ENCODE results near the gene ARSJ.

The ARSJ gene

GRCh38 chr4:113866611-113867010 lies 112.8 kb downstream of the ARSJ start:
- Histone ChIP-seq H3F3A (ENCODE audit: control insufficient read depth, insufficient read depth) (no peaks in the 10 kb centered on the region), H3K9me3 (ENCODE audit: control insufficient read depth, insufficient read depth, low read length) (no peaks in the 10 kb centered on the region), H3K27ac (ENCODE audit: low read depth, low read length) (no peak overlapping the region), H3K79me2 (ENCODE audit: control insufficient read depth, low read length) (no peaks in the 10 kb centered on the region), H3K36me3 (ENCODE audit: control insufficient read depth, low read length) (no peaks in the 10 kb centered on the region), H4K20me1 (ENCODE audit: control insufficient read depth, insufficient read depth, low read depth, low read length) (no peaks in the 10 kb centered on the region), H3K9me2 (replicated peaks; ENCODE audit: control insufficient read depth, low read length) (no peaks in the 10 kb centered on the region), H3K4me2 (ENCODE audit: low read length) (no peak overlapping the region), H3K27me3 (ENCODE audit: control insufficient read depth, low read length) (no peaks in the 10 kb centered on the region), H3K4me1 (ENCODE audit: control insufficient read depth, low read length) (peaks cover 6% of the 10 kb centered on the region), H3K4me3 (ENCODE audit: low read length) (no peak overlapping the region)
- no peak for TF ChIP-seq EZH2phosphoT487 (IDR thresholded peaks at IDR 0.05; ENCODE audit: borderline replicate concordance, low read length)
- TF ChIP-seq, protein P1, sequence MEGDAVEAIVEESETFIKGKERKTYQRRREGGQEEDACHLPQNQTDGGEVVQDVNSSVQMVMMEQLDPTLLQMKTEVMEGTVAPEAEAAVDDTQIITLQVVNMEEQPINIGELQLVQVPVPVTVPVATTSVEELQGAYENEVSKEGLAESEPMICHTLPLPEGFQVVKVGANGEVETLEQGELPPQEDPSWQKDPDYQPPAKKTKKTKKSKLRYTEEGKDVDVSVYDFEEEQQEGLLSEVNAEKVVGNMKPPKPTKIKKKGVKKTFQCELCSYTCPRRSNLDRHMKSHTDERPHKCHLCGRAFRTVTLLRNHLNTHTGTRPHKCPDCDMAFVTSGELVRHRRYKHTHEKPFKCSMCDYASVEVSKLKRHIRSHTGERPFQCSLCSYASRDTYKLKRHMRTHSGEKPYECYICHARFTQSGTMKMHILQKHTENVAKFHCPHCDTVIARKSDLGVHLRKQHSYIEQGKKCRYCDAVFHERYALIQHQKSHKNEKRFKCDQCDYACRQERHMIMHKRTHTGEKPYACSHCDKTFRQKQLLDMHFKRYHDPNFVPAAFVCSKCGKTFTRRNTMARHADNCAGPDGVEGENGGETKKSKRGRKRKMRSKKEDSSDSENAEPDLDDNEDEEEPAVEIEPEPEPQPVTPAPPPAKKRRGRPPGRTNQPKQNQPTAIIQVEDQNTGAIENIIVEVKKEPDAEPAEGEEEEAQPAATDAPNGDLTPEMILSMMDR (IDR thresholded peaks at IDR 0.05; ENCODE audit: low read depth, low read length, poor library complexity, severe bottlenecking) = no peak

DNA sequence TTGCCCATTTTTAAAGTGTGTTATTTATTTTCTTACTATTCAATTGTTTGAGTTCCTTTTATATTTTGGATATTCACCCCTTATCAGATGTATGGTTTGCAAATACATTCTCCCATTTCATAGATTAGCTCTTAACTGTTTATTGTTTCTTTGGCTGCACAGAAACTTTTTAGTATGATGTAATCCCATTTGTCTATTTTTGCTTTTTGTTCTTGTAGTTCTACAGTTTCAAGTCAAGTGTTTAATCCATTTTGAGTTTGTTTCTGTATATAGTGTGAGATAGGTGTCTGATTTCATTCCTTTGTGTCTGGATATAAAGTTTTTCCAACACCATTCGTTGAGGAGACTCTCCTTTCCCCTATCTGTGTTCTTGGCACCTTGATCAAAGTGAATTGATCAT lies 120.5 kb downstream of the ARSJ start:
- no peak for TF ChIP-seq EZH2phosphoT487 (IDR thresholded peaks at IDR 0.05; ENCODE audit: borderline replicate concordance, low read length)
- TF ChIP-seq, protein P1 (IDR thresholded peaks at IDR 0.05; ENCODE audit: low read depth, low read length, poor library complexity, severe bottlenecking) = no peak
- Histone ChIP-seq H3K27ac (ENCODE audit: low read depth, low read length) (no peak overlapping the region), H3K4me3 (ENCODE audit: low read length) (no peak overlapping the region)

GRCh38 chr4:113851816-113852215 lies 127.6 kb downstream of the ARSJ start:
- H3F3A ChIP-seq (ENCODE audit: control insufficient read depth, insufficient read depth) = no peaks in the 10 kb centered on the region
- no peak overlapping the region for H3K4me2 ChIP-seq (ENCODE audit: low read length)
- no peaks in the 10 kb centered on the region for H4K20me1 ChIP-seq (ENCODE audit: control insufficient read depth, insufficient read depth, low read depth, low read length)
- H3K36me3 ChIP-seq (ENCODE audit: control insufficient read depth, low read length) = no peaks in the 10 kb centered on the region
- H3K9me2 ChIP-seq (replicated peaks; ENCODE audit: control insufficient read depth, low read length) = no peaks in the 10 kb centered on the region
- no peaks in the 10 kb centered on the region for H3K4me1 ChIP-seq (ENCODE audit: control insufficient read depth, low read length)
- H3K27ac ChIP-seq (ENCODE audit: low read depth, low read length) = no peak overlapping the region
- H3K4me3 ChIP-seq (ENCODE audit: low read length) = no peak overlapping the region
- no peaks in the 10 kb centered on the region for H3K79me2 ChIP-seq (ENCODE audit: control insufficient read depth, low read length)
- H3K27me3 ChIP-seq (ENCODE audit: control insufficient read depth, low read length) = no peaks in the 10 kb centered on the region
- TF ChIP-seq EZH2phosphoT487 (IDR thresholded peaks at IDR 0.05; ENCODE audit: borderline replicate concordance, low read length) = no peak
- TF ChIP-seq, protein P1 (IDR thresholded peaks at IDR 0.05; ENCODE audit: low read depth, low read length, poor library complexity, severe bottlenecking) = no peak
- no peaks in the 10 kb centered on the region for H3K9me3 ChIP-seq (ENCODE audit: control insufficient read depth, insufficient read depth, low read length)

More for the DNA sequence above, 120.5 kb downstream of the ARSJ start:
- H3K9me2 ChIP-seq (replicated peaks; ENCODE audit: control insufficient read depth, low read length) = no peaks in the 10 kb centered on the region
- H3K4me2 ChIP-seq (ENCODE audit: low read length) = no peak overlapping the region
- no peaks in the 10 kb centered on the region for H3F3A ChIP-seq (ENCODE audit: control insufficient read depth, insufficient read depth)
- H4K20me1 ChIP-seq (ENCODE audit: control insufficient read depth, insufficient read depth, low read depth, low read length) = no peaks in the 10 kb centered on the region
- H3K79me2 ChIP-seq (ENCODE audit: control insufficient read depth, low read length) = no peaks in the 10 kb centered on the region
- no peaks in the 10 kb centered on the region for H3K27me3 ChIP-seq (ENCODE audit: control insufficient read depth, low read length)
- H3K4me1 ChIP-seq (ENCODE audit: control insufficient read depth, low read length) = no peaks in the 10 kb centered on the region
- no peaks in the 10 kb centered on the region for H3K9me3 ChIP-seq (ENCODE audit: control insufficient read depth, insufficient read depth, low read length)
- H3K36me3 ChIP-seq (ENCODE audit: control insufficient read depth, low read length) = no peaks in the 10 kb centered on the region

All from DOHH2 (cell line).